ENCODE measurements around the gene EIF2B1.
"Not testable (repeated sequence)": the region's sequence is repeated elsewhere in the genome, so short reads cannot be mapped to it uniquely, and the experiment has no call there.

Gene EIF2B1

DNA sequence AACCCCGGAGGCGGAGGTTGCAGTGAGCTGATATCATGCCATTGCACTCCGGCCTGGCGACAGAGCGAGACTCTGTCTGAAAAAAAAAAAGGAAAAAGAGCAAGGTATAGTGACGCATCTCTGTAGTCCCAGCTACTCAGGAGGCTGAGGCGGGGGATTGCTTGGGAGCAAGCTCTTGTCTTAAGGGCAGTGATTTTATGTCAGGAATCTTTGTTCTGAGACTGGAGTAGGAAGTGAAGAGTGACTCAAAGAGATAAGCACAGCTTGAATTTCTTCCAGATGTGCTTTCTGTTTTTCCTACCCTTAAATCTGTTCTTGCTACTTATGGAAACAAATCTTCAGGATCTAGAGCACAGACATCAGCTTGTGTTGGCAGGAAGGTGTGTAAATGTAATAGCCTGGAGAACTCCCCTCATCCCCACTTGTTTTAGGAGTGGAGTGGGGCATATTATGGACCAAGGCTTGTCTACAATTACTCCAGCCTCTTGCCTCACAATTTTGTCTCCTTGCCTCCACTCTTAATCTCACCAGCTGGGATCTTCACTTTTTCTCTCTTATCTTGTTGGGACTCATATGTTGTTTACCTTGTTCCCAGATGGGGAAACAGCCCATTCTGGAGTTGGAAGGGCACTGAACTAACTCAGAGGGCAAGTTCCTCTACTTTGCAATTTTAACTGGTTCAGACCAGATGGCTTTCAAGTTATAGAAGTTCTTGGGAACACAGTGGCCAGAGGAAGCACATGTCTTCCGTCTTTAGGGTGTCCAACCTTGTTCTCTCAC is 41.6 kb downstream of the EIF2B1 start:
- H3K27me3 ChIP-seq (ENCODE audit: low read length): no peaks in the 10 kb centered on the region
- H3K36me3 ChIP-seq (ENCODE audit: low read length): peaks cover 30% of the 10 kb centered on the region
- no peak overlapping the region for H3K4me2 ChIP-seq (ENCODE audit: low read depth, low read length, poor library complexity, severe bottlenecking)
- peaks cover 11% of the 10 kb centered on the region; the same call in 1 of the 2 replicates for H3F3A ChIP-seq (ENCODE audit: insufficient read depth)
- no peak overlapping the region for H3K27ac ChIP-seq (ENCODE audit: low read depth, low read length)
- no peaks in the 10 kb centered on the region for H3K9me3 ChIP-seq (ENCODE audit: insufficient read depth, low read length)
- TF ChIP-seq, protein P1, sequence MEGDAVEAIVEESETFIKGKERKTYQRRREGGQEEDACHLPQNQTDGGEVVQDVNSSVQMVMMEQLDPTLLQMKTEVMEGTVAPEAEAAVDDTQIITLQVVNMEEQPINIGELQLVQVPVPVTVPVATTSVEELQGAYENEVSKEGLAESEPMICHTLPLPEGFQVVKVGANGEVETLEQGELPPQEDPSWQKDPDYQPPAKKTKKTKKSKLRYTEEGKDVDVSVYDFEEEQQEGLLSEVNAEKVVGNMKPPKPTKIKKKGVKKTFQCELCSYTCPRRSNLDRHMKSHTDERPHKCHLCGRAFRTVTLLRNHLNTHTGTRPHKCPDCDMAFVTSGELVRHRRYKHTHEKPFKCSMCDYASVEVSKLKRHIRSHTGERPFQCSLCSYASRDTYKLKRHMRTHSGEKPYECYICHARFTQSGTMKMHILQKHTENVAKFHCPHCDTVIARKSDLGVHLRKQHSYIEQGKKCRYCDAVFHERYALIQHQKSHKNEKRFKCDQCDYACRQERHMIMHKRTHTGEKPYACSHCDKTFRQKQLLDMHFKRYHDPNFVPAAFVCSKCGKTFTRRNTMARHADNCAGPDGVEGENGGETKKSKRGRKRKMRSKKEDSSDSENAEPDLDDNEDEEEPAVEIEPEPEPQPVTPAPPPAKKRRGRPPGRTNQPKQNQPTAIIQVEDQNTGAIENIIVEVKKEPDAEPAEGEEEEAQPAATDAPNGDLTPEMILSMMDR (IDR thresholded peaks at IDR 0.05; ENCODE audit: insufficient read depth, low read length, poor library complexity, severe bottlenecking): no peak
- no peak for TF ChIP-seq EZH2phosphoT487 (conservative IDR thresholded peaks at IDR 0.05; ENCODE audit: low read length)
- H3K79me2 ChIP-seq (ENCODE audit: insufficient read depth, low read length): peaks cover 62% of the 10 kb centered on the region
- no peak overlapping the region for H2AFZ ChIP-seq (ENCODE audit: low read depth, low read length, severe bottlenecking)
- no peak overlapping the region for H3K9ac ChIP-seq (ENCODE audit: low read length)
- no peaks in the 10 kb centered on the region for H3K9me2 ChIP-seq (replicated peaks; ENCODE audit: insufficient read depth, low read length)
- no peak overlapping the region for H3K4me3 ChIP-seq (ENCODE audit: insufficient read depth, low read length, poor library complexity, severe bottlenecking)
- no peaks in the 10 kb centered on the region; the same call in 1 of the 2 replicates for H4K20me1 ChIP-seq (ENCODE audit: low read depth, low read length)

DNA sequence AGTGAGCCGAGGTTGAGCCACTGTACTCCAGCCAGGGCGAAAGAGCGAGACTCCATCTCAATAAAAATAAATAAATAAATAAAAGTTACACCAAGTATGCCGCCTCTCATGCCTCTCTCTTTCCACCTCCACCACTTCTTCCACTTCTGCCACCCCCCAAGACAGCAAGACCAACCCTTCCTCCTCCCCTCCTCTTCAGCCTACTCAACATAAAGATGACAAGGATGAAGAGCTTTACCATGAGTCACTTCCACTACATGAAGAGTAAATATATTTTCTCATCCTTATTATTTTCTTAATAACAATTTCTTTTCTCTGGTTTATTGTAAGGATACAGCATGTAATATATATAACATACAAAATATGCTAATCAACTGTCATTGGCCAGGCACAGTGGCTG is 52.7 kb downstream of the EIF2B1 start:
- peaks cover 30% of the 10 kb centered on the region for H3K79me2 ChIP-seq (ENCODE audit: insufficient read depth, low read length)
- H3K27me3 ChIP-seq (ENCODE audit: low read length): no peaks in the 10 kb centered on the region
- no peak overlapping the region for H3K9ac ChIP-seq (ENCODE audit: low read length)
- no peak for TF ChIP-seq EZH2phosphoT487 (conservative IDR thresholded peaks at IDR 0.05; ENCODE audit: low read length)
- TF ChIP-seq, protein P1 (IDR thresholded peaks at IDR 0.05; ENCODE audit: insufficient read depth, low read length, poor library complexity, severe bottlenecking): no peak
- H3K36me3 ChIP-seq (ENCODE audit: low read length): no peaks in the 10 kb centered on the region
- H2AFZ ChIP-seq (ENCODE audit: low read depth, low read length, severe bottlenecking): no peak overlapping the region
- no peaks in the 10 kb centered on the region for H3K9me2 ChIP-seq (replicated peaks; ENCODE audit: insufficient read depth, low read length)
- no peak overlapping the region for H3K4me3 ChIP-seq (ENCODE audit: insufficient read depth, low read length, poor library complexity, severe bottlenecking)
- no peaks in the 10 kb centered on the region for H3K9me3 ChIP-seq (ENCODE audit: insufficient read depth, low read length)
- H3K4me2 ChIP-seq (ENCODE audit: low read depth, low read length, poor library complexity, severe bottlenecking): no peak overlapping the region
- peaks cover 5% of the 10 kb centered on the region; the same call in 1 of the 2 replicates for H4K20me1 ChIP-seq (ENCODE audit: low read depth, low read length)
- H3K27ac ChIP-seq (ENCODE audit: low read depth, low read length): no peak overlapping the region
- H3F3A ChIP-seq (ENCODE audit: insufficient read depth): peaks cover 6% of the 10 kb centered on the region; the same call in 1 of the 2 replicates

DNA sequence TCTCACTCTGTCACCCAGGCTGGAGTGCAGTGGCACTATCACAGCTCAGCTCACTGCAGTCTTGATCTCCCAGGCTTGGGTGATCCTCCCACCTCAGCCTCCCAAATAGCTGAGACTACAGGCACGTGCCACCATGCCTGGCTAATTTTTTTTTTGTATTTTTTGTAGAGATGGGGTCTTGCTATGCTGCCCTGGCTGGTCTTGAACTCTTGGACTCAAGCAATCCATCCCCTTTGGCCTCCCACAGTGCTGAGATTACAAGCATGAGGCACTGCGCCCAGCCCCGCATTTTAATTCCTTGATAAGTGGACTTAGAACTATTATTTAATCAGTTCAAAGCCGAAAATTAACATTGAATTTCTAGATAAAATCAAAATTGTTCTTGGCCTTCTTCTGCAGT is 54.7 kb downstream of the EIF2B1 start:
- not testable (repeated sequence) for H3K4me2 ChIP-seq (ENCODE audit: low read depth, low read length, poor library complexity, severe bottlenecking); H4K20me1 ChIP-seq (ENCODE audit: low read depth, low read length); H3K27me3 ChIP-seq (ENCODE audit: low read length); H3K9me3 ChIP-seq (ENCODE audit: insufficient read depth, low read length); H3K4me3 ChIP-seq (ENCODE audit: insufficient read depth, low read length, poor library complexity, severe bottlenecking); H2AFZ ChIP-seq (ENCODE audit: low read depth, low read length, severe bottlenecking); H3F3A ChIP-seq (ENCODE audit: insufficient read depth); H3K9ac ChIP-seq (ENCODE audit: low read length); H3K27ac ChIP-seq (ENCODE audit: low read depth, low read length); H3K9me2 ChIP-seq (replicated peaks; ENCODE audit: insufficient read depth, low read length); H3K36me3 ChIP-seq (ENCODE audit: low read length)
- peaks cover 14% of the 10 kb centered on the region for H3K79me2 ChIP-seq (ENCODE audit: insufficient read depth, low read length)

DNA sequence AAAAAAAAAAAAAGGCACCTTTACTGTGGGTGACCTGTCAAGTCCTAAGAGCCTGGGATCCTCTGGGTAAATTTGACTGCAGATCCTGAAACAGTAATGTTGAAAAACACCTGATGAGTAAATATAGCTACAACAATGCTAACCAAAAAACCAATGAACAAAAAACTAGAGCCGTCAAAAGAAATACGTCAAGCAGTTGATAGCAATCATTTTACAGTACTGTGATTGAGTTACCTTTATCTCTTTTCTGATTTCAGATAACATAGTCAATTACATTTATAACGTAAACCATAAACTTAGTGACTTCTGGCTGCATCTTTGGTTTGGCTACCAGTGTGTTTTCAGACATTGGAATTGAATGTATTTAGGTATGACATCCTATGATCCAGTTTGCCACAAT is 55.2 kb downstream of the EIF2B1 start:
- no peak for TF ChIP-seq EZH2phosphoT487 (conservative IDR thresholded peaks at IDR 0.05; ENCODE audit: low read length)
- TF ChIP-seq, protein P1 (IDR thresholded peaks at IDR 0.05; ENCODE audit: insufficient read depth, low read length, poor library complexity, severe bottlenecking): no peak
- Histone ChIP-seq H3K27me3 (ENCODE audit: low read length) (no peaks in the 10 kb centered on the region), H3K4me3 (ENCODE audit: insufficient read depth, low read length, poor library complexity, severe bottlenecking) (no peak overlapping the region), H3K9me3 (ENCODE audit: insufficient read depth, low read length) (no peaks in the 10 kb centered on the region), H3K9me2 (replicated peaks; ENCODE audit: insufficient read depth, low read length) (no peaks in the 10 kb centered on the region), H3K4me2 (ENCODE audit: low read depth, low read length, poor library complexity, severe bottlenecking) (no peak overlapping the region), H3K79me2 (ENCODE audit: insufficient read depth, low read length) (peaks cover 8% of the 10 kb centered on the region), H3K9ac (ENCODE audit: low read length) (no peak overlapping the region), H3F3A (ENCODE audit: insufficient read depth) (peaks cover 6% of the 10 kb centered on the region; the same call in 1 of the 2 replicates), H2AFZ (ENCODE audit: low read depth, low read length, severe bottlenecking) (no peak overlapping the region), H3K36me3 (ENCODE audit: low read length) (no peaks in the 10 kb centered on the region), H4K20me1 (ENCODE audit: low read depth, low read length) (no peaks in the 10 kb centered on the region), H3K27ac (ENCODE audit: low read depth, low read length) (no peak overlapping the region)

Data from SU-DHL-6 (cell line).